Measurements from ENCODE around the gene RADIL. TPM values are rescaled to one million over a fixed set of nuclear protein-coding genes. Genes with fewer than 3 reads are reported as not detected.
"Not testable (repeated sequence)": the region's sequence is repeated elsewhere in the genome, so short reads cannot be mapped to it uniquely, and the experiment has no call there.

Gene RADIL
- polyA plus RNA-seq, 3 donors = not detected

GRCh38 chr7:4796453-4796852, 87.1 kb downstream of the RADIL start:
- Histone ChIP-seq H3K4me3 (replicated peaks in 1 of 3; ENCODE audit: low read depth in 2 of 3, low read length in 3 of 3) (no peak overlapping the region), H3K27ac (ENCODE audit: low read depth in 1 of 2, low read length in 2 of 2) (no peak overlapping the region), H3K9me3 (replicated peaks in 1 of 2; ENCODE audit: control insufficient read depth in 1 of 2, insufficient read depth in 1 of 2, low read length in 2 of 2) (no peaks in the 10 kb centered on the region), H3K4me1 (ENCODE audit: control insufficient read depth in 1 of 2, insufficient read depth in 2 of 2, low read length in 2 of 2) (peaks cover 12 to 16% of the 10 kb centered on the region in 2 donors), H3K27me3 (ENCODE audit: control insufficient read depth in 2 of 2, insufficient read depth in 2 of 2, low read length in 2 of 2) (no peaks in the 10 kb centered on the region), H3K9ac (ENCODE audit: insufficient read depth, low read length, poor library complexity, severe bottlenecking) (no peak overlapping the region), H4K20me1 (ENCODE audit: insufficient read depth, low read length) (peaks cover 6% of the 10 kb centered on the region), H2AFZ (ENCODE audit: insufficient read depth, low read depth, low read length, poor library complexity, severe bottlenecking) (no peak overlapping the region), H3K4me2 (replicated peaks; ENCODE audit: extremely low read depth, low read length, poor library complexity, severe bottlenecking) (no peak overlapping the region), H3K79me2 (ENCODE audit: insufficient read depth, low read length) (no peaks in the 10 kb centered on the region), H3K36me3 (replicated peaks in 1 of 2; ENCODE audit: control insufficient read depth in 1 of 2, insufficient read depth in 2 of 2, low read length in 2 of 2) (peaks cover 4% of the 10 kb centered on the region in 2 donors)
- intact Hi-C loops (cut with micrococcal nuclease) = no loop called here
- TF ChIP-seq CTCF (IDR thresholded peaks at IDR 0.05) = no peak
- Mint-ChIP-seq H3K9me3 (peaks cover 0 to 7% (median 3%) of the 10 kb centered on the region in 7 donors), H3K36me3 (peaks cover 3 to 4% of the 10 kb centered on the region in 2 donors), H3K27ac (no peak overlapping the region), H3K27me3 (ENCODE audit: low read depth in 3 of 3) (peaks cover 0 to 2% (median 1%) of the 10 kb centered on the region in 3 donors), H3K4me3 (peak overlapping the region in 1 of 2 donors; percentile 31), H3K4me1 (peaks cover 6% of the 10 kb centered on the region)
- WGBS (ENCODE audit: insufficient coverage) = 100% methylated on average over 4 of the region's 9 CpGs
- no peak for DNase-seq

GRCh38 chr7:4794591-4795350, 88.7 kb downstream of the RADIL start:
- no peak overlapping the region for H3K4me2 ChIP-seq (replicated peaks; ENCODE audit: extremely low read depth, low read length, poor library complexity, severe bottlenecking)
- intact Hi-C loops (cut with micrococcal nuclease) = no loop called here
- no peak overlapping the region for H2AFZ ChIP-seq (ENCODE audit: insufficient read depth, low read depth, low read length, poor library complexity, severe bottlenecking)
- H3K4me1 ChIP-seq (ENCODE audit: control insufficient read depth in 1 of 2, insufficient read depth in 2 of 2, low read length in 2 of 2) = peaks cover 12 to 17% of the 10 kb centered on the region in 2 donors
- no peaks in the 10 kb centered on the region for H3K9me3 ChIP-seq (replicated peaks in 1 of 2; ENCODE audit: control insufficient read depth in 1 of 2, insufficient read depth in 1 of 2, low read length in 2 of 2)
- WGBS (ENCODE audit: insufficient coverage) = 89% methylated on average over 17 of the region's 24 CpGs
- TF ChIP-seq CTCF (IDR thresholded peaks at IDR 0.05) = no peak
- H3K4me3 ChIP-seq (replicated peaks in 1 of 3; ENCODE audit: low read depth in 2 of 3, low read length in 3 of 3) = no peak overlapping the region
- H3K27ac Mint-ChIP-seq = peak overlapping the region in 1 of 7 donors; percentile 48
- H3K9ac ChIP-seq (ENCODE audit: insufficient read depth, low read length, poor library complexity, severe bottlenecking) = no peak overlapping the region
- H3K79me2 ChIP-seq (ENCODE audit: insufficient read depth, low read length) = no peaks in the 10 kb centered on the region
- H3K36me3 ChIP-seq (replicated peaks in 1 of 2; ENCODE audit: control insufficient read depth in 1 of 2, insufficient read depth in 2 of 2, low read length in 2 of 2) = peaks cover 20 to 21% of the 10 kb centered on the region in 2 donors
- DNase-seq = no peak
- H3K9me3 Mint-ChIP-seq = peaks cover 0 to 8% (median 2%) of the 10 kb centered on the region in 7 donors
- peaks cover 19 to 20% of the 10 kb centered on the region in 2 donors for H3K36me3 Mint-ChIP-seq
- no peak overlapping the region for H3K4me3 Mint-ChIP-seq
- peaks cover 13% of the 10 kb centered on the region for H4K20me1 ChIP-seq (ENCODE audit: insufficient read depth, low read length)
- H3K27me3 Mint-ChIP-seq (ENCODE audit: low read depth in 3 of 3) = peaks cover 0 to 3% (median 0%) of the 10 kb centered on the region in 3 donors
- H3K27ac ChIP-seq (ENCODE audit: low read depth in 1 of 2, low read length in 2 of 2) = no peak overlapping the region
- H3K27me3 ChIP-seq (ENCODE audit: control insufficient read depth in 2 of 2, insufficient read depth in 2 of 2, low read length in 2 of 2) = no peaks in the 10 kb centered on the region
- peaks cover 8% of the 10 kb centered on the region for H3K4me1 Mint-ChIP-seq

- H3K27ac ChIP-seq (ENCODE audit: low read depth in 1 of 2, low read length in 2 of 2); H3K4me1 Mint-ChIP-seq; intact Hi-C loops (cut with micrococcal nuclease); H3K4me2 ChIP-seq (replicated peaks; ENCODE audit: extremely low read depth, low read length, poor library complexity, severe bottlenecking); H3K9me3 ChIP-seq (replicated peaks in 1 of 2; ENCODE audit: control insufficient read depth in 1 of 2, insufficient read depth in 1 of 2, low read length in 2 of 2); H3K9ac ChIP-seq (ENCODE audit: insufficient read depth, low read length, poor library complexity, severe bottlenecking); H3K79me2 ChIP-seq (ENCODE audit: insufficient read depth, low read length); H3K27me3 Mint-ChIP-seq (ENCODE audit: low read depth in 3 of 3); DNase-seq; H2AFZ ChIP-seq (ENCODE audit: insufficient read depth, low read depth, low read length, poor library complexity, severe bottlenecking); H3K27me3 ChIP-seq (ENCODE audit: control insufficient read depth in 2 of 2, insufficient read depth in 2 of 2, low read length in 2 of 2); H3K4me3 Mint-ChIP-seq; H3K9me3 Mint-ChIP-seq; H3K4me3 ChIP-seq (replicated peaks in 1 of 3; ENCODE audit: low read depth in 2 of 3, low read length in 3 of 3): not testable (repeated sequence)
- H3K36me3 ChIP-seq (replicated peaks in 1 of 2; ENCODE audit: control insufficient read depth in 1 of 2, insufficient read depth in 2 of 2, low read length in 2 of 2) = peaks cover 26 to 27% of the 10 kb centered on the region in 2 donors
- peaks cover 12 to 17% of the 10 kb centered on the region in 2 donors for H3K4me1 ChIP-seq (ENCODE audit: control insufficient read depth in 1 of 2, insufficient read depth in 2 of 2, low read length in 2 of 2)
- WGBS (ENCODE audit: insufficient coverage) = 89% methylated on average over 5 of the region's 14 CpGs
- peaks cover 13% of the 10 kb centered on the region for H4K20me1 ChIP-seq (ENCODE audit: insufficient read depth, low read length)
- peak overlapping the region in 2 of 7 donors; percentile 11 to 48 for H3K27ac Mint-ChIP-seq
- peaks cover 20 to 24% of the 10 kb centered on the region in 2 donors for H3K36me3 Mint-ChIP-seq
These were observed 89.3 kb downstream of the RADIL start for GRCh38 chr7:4794171-4794570.
